ENCODE data around the gene ORC3. TPM values are rescaled to one million over a fixed set of nuclear protein-coding genes. Genes with fewer than 3 reads are reported as not detected.
A peak's percentile ranks its signal among the peaks of the same experiment; 100 is the strongest.

The ORC3 gene
- total and polyA plus RNA-seq, 8 donors, result 19.3 to 43.5 (median 36.7) TPM

- Histone ChIP-seq H3K27me3 (no peaks in the 10 kb centered on the region), H3K4me1 (peaks cover 0 to 1% of the 10 kb centered on the region in 2 donors), H3K27ac (no peak overlapping the region), H3K9me3 (no peaks in the 10 kb centered on the region), H3K4me3 (no peak overlapping the region), H3K36me3 (peaks cover 0 to 35% of the 10 kb centered on the region in 2 donors)
- DNase-seq, result no peak
- no peak for ATAC-seq
- no peak for TF ChIP-seq CTCF (IDR thresholded peaks at IDR 0.05)
- intact Hi-C loops (cut with DNase I), result no loop called here
Observed at GRCh38 chr6:87654875-87655454, 65.0 kb downstream of the ORC3 start.

- no peak for ATAC-seq
- TF ChIP-seq CTCF (IDR thresholded peaks at IDR 0.05), result no peak
- intact Hi-C loops (cut with DNase I), result no loop called here
- no peak for DNase-seq
- no peak overlapping the region for H3K27ac ChIP-seq
- no peak overlapping the region for H3K4me3 ChIP-seq
- no peaks in the 10 kb centered on the region for H3K27me3 ChIP-seq
- no peaks in the 10 kb centered on the region for H3K9me3 ChIP-seq
- H3K36me3 ChIP-seq, result peaks cover 0 to 35% of the 10 kb centered on the region in 2 donors
- peaks cover 0 to 7% of the 10 kb centered on the region in 2 donors for H3K4me1 ChIP-seq
Observed at GRCh38 chr6:87655824-87656223, 65.9 kb downstream of the ORC3 start.

GRCh38 chr6:87656857-87657256 is 66.9 kb downstream of the ORC3 start:
- no peak for TF ChIP-seq CTCF (IDR thresholded peaks at IDR 0.05)
- intact Hi-C loops (cut with DNase I), result no loop called here
- Histone ChIP-seq H3K4me1 (peaks cover 0 to 9% of the 10 kb centered on the region in 2 donors), H3K27me3 (no peaks in the 10 kb centered on the region), H3K9me3 (no peaks in the 10 kb centered on the region), H3K4me3 (no peak overlapping the region), H3K27ac (no peak overlapping the region), H3K36me3 (peaks cover 0 to 33% of the 10 kb centered on the region in 2 donors)
- DNase-seq, result no peak
- ATAC-seq, result no peak

GRCh38 chr6:87658516-87658915 is 68.6 kb downstream of the ORC3 start:
- H3K27me3 ChIP-seq, result no peaks in the 10 kb centered on the region
- no peak overlapping the region for H3K27ac ChIP-seq
- H3K4me3 ChIP-seq, result no peak overlapping the region
- DNase-seq (no peak), ATAC-seq (no peak)
- H3K4me1 ChIP-seq, result peaks cover 0 to 9% of the 10 kb centered on the region in 2 donors
- peaks cover 0 to 28% of the 10 kb centered on the region in 2 donors for H3K36me3 ChIP-seq
- intact Hi-C loops (cut with DNase I), result no loop called here
- no peak for TF ChIP-seq CTCF (IDR thresholded peaks at IDR 0.05)
- H3K9me3 ChIP-seq, result no peaks in the 10 kb centered on the region

- intact Hi-C loops (cut with DNase I), result no loop called here
- Histone ChIP-seq H3K4me1 (peaks cover 0 to 9% of the 10 kb centered on the region in 2 donors), H3K27me3 (no peaks in the 10 kb centered on the region), H3K4me3 (no peak overlapping the region), H3K27ac (peak overlapping the region in 1 of 2 donors; percentile 5), H3K9me3 (no peaks in the 10 kb centered on the region), H3K36me3 (peaks cover 0 to 23% of the 10 kb centered on the region in 2 donors)
- TF ChIP-seq CTCF (IDR thresholded peaks at IDR 0.05), result no peak
- DNase-seq (no peak), ATAC-seq (no peak)
Observed at GRCh38 chr6:87660226-87660911, 70.4 kb downstream of the ORC3 start.
